Psoas muscle (tissue), 8 donors: Measurements from ENCODE around the gene SLC30A2. TPM values are rescaled to one million over a fixed set of nuclear protein-coding genes. Genes with fewer than 3 reads are reported as not detected.

Experiments used
- ATAC-seq, 4 donors: fragments of 200-7000 bp; cut with Tn5 transposase; one replicate each; pipeline ENCODE4 v1.9.1; 2020; ENCODE audit warnings: moderate library complexity in 3 of 4, mild to moderate bottlenecking in 2 of 4
- DNase-seq, 2 donors: peaks; one replicate each; pipeline ENCODE4 v3.0.0-alpha.2; 2020
- H3K27ac ChIP-seq: fragments of 200-600 bp; one replicate; pipeline ENCODE4 v1.8.0; 2022
- H3K27me3 ChIP-seq, 3 donors: fragments of 200-600 bp in 1 of 3; one replicate each; pipeline versions ENCODE4 v1.6.1 to v1.8.0; 2013 to 2022; ENCODE audit warnings: low read length in 2 of 3, mild to moderate bottlenecking in 2 of 3, moderate library complexity in 1 of 3; ENCODE audit not compliant: insufficient read depth in 3 of 3
- H3K36me3 ChIP-seq, 2 donors: fragments of 200-600 bp in 1 of 2; one replicate each; pipeline versions ENCODE4 v1.6.1 to v1.8.0; 2013 to 2022; ENCODE audit warnings: low read depth in 1 of 2, mild to moderate bottlenecking in 1 of 2, moderate library complexity in 1 of 2; ENCODE audit not compliant: insufficient read depth in 1 of 2
- H3K4me1 ChIP-seq: fragments of 200-600 bp; one replicate; pipeline ENCODE4 v1.8.0; 2022
- H3K4me3 ChIP-seq: fragments of 200-600 bp; one replicate; pipeline ENCODE4 v1.8.0; 2022; ENCODE audit warnings: mild to moderate bottlenecking
- H3K9me3 ChIP-seq: fragments of 200-600 bp; one replicate; pipeline ENCODE4 v1.8.0; 2022
- WGBS, 3 donors: extraction: QIAGEN DNeasy Blood & Tissue Kit; methylation state at CpG; one replicate each; pipeline versions ENCODE4 v1.1.6 to v1.1.7; 2013; 5-methylcytosine and 5-hydroxymethylcytosine counted together
- intact Hi-C, 2 donors: fragments of 100-400 bp; cut with DNase I; formaldehyde crosslinking; loops; one replicate each; pipeline versions ENCODE4 v1.11.0 to v1.14.2; 2022
- polyA plus RNA-seq, 3 donors: library from polyadenylated mRNA; stranded (reverse); fragments of 200-250 nt; gene quantifications; one replicate each; pipeline ENCODE4 v1.2.3, GENCODE V29; 2013
- total RNA-seq, 4 donors: library from RNA; stranded (reverse); fragmentation: NEBNext Ultra II Directional in 2 of 4; extraction: Animal tissue kit (Norgen Biotek cat#: 25700) in 2 of 4; gene quantifications; one replicate each; pipeline versions ENCODE4 v1.2.1 to v1.2.4, GENCODE V29; 2021 to 2023
- TF ChIP-seq, protein P1 (sequence below): fragments of 200-600 bp; IDR thresholded peaks from one replicate; pipeline ENCODE4 v1.8.0; 2022; ENCODE audit warnings: antibody characterized with exemption
- donor health status: healthy with polysubstance abuse.
- donor health status: DM: no; HTN: no; CAD: no; lungs with moderate emphysema.
- donor health status: Bipolar disorder and iron deficiency.
- donor health status: healthy.
- donor health status: DM: yes; HTN: yes; CAD: no.
- donor health status: DM: no; HTN: no; CAD: no.
- donor health status: DM: no; HTN: no; CAD: no.
- donor health status: DM: yes; HTN: yes; CAD: no.

Gene SLC30A2
- total and polyA plus RNA-seq, 7 donors: 0.21 to 7.8 (median 1.2) TPM

DNA sequence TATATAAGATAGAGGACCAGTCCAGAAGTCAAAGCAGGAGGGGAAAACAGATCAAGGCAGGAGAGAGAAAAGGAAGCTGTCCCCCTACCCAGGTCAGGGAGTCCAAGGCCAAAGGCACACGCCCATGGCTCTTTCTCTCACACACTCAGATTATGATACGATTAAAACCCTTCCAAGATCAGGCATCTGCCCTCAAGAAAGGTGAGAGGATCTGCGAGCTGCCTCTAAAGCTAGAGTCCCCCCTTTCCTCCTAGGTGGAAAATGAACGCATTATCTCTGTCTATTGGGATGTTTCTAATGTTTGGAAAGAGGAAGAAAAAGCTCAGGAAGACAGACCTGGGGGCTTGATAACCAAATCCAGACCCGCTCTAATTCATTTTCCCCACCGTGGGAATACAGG, 55.7 kb downstream of the SLC30A2 start:
- Histone ChIP-seq H3K9me3 (no peaks in the 10 kb centered on the region), H3K36me3 (peaks cover 4 to 10% of the 10 kb centered on the region in 2 donors), H3K4me3 (no peak overlapping the region), H3K27me3 (no peaks in the 10 kb centered on the region), H3K27ac (peak overlapping the region; percentile 76), H3K4me1 (peaks cover 62% of the 10 kb centered on the region)
- ATAC-seq (no peak), DNase-seq (no peak)
- TF ChIP-seq, protein P1, sequence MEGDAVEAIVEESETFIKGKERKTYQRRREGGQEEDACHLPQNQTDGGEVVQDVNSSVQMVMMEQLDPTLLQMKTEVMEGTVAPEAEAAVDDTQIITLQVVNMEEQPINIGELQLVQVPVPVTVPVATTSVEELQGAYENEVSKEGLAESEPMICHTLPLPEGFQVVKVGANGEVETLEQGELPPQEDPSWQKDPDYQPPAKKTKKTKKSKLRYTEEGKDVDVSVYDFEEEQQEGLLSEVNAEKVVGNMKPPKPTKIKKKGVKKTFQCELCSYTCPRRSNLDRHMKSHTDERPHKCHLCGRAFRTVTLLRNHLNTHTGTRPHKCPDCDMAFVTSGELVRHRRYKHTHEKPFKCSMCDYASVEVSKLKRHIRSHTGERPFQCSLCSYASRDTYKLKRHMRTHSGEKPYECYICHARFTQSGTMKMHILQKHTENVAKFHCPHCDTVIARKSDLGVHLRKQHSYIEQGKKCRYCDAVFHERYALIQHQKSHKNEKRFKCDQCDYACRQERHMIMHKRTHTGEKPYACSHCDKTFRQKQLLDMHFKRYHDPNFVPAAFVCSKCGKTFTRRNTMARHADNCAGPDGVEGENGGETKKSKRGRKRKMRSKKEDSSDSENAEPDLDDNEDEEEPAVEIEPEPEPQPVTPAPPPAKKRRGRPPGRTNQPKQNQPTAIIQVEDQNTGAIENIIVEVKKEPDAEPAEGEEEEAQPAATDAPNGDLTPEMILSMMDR: no peak
- intact Hi-C loops: loop anchor here in 1 of 2 donors (10.0 kb wide), 1 partner anchor 165 kb away; no protein-coding TSS in a partner anchor
- 63 to 70% (median 66%) methylated on average over 6 of the region's 6 CpGs for WGBS, 3 donors

DNA sequence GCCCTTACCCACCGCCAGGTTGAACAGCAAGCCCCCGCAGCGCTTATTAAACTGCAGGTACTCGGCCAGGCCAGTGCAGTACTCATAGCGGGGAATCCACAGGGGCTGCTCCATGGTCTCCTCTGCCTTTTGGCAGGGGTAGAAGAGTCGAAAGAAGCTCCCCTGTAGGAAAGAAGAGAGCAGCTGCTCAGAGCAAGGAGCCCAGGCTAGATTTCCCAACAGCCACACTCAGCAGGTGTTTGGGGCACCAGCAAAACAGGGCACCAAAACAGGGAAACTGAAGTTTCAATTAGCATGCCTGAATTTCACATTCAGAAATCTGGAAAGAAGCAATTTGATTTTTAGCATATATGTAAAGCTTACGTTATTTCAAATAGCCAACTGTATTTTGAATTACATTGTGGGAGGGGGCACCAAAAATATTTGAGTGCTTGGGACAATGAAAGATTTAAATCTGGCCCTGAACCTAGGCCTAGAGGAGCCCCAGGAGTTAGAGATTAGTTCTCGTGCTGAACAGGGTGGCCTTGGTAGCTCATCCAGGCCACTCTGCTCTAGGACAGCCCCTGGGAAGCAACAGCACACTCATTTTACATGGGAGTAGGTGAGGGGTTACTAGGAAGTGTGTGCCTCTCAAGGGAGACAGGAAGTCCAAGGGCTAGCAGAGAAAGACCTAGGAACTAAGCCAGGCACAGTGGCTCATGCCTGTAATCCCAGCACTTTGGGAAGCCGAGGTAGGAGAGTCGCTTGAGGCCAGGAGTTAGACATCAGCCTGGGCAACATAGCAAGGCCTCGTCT, 56.3 kb downstream of the SLC30A2 start:
- Histone ChIP-seq H3K27ac (peak overlapping the region; percentile 76), H3K4me1 (peaks cover 57% of the 10 kb centered on the region), H3K9me3 (no peaks in the 10 kb centered on the region), H3K4me3 (no peak overlapping the region), H3K36me3 (peaks cover 4 to 12% of the 10 kb centered on the region in 2 donors), H3K27me3 (no peaks in the 10 kb centered on the region)
- intact Hi-C loops: loop anchor here in 1 of 2 donors (10.0 kb wide), 1 partner anchor 165 kb away; no protein-coding TSS in a partner anchor
- ATAC-seq (peak; percentile 52 to 68 (median 62)), DNase-seq (no peak)
- TF ChIP-seq, protein P1: no peak
- 57 to 73% (median 64%) methylated on average over 11 of the region's 11 CpGs for WGBS, 3 donors

DNA sequence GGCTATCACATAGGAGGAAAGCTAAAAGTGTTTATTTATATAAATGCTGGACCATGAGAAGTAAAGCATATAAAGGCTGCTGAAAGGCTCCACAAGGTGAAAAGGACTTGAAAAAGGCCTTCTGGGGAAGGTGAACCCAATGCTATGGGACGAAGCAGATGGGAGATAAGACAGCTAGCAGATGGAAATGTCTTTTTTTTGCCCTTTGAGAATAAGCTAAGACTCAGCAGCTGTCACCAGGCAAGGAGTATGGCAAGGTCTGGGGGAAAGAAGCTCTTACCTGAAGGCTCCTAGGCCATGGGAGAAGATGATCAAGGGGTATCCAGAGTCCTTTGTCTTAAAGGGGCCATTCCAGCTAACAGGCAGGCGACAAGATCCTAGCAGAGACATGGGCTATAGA, 58.0 kb downstream of the SLC30A2 start:
- TF ChIP-seq, protein P1: no peak
- H3K4me1 ChIP-seq: peaks cover 46% of the 10 kb centered on the region
- DNase-seq (no peak), ATAC-seq (no peak)
- WGBS, 3 donors: 83 to 89% (median 87%) methylated on average over 2 of the region's 2 CpGs
- no peak overlapping the region for H3K4me3 ChIP-seq
- intact Hi-C loops: no loop called here
- peaks cover 8 to 24% of the 10 kb centered on the region in 2 donors for H3K36me3 ChIP-seq
- H3K27ac ChIP-seq: peak overlapping the region; percentile 76
- H3K27me3 ChIP-seq: no peaks in the 10 kb centered on the region
- H3K9me3 ChIP-seq: no peaks in the 10 kb centered on the region

Other genes with a start within 250 kb of the SLC30A2 start
- 100 to 1,000 TPM in 1 of 4 donors, 10 to 100 TPM in 3; 37.8 to 104 (median 56.1) TPM for gene SELENON, start 245.9 kb downstream of the SLC30A2 start, total RNA-seq
- 10 to 100 TPM; 25.3 to 39.3 (median 29.0) TPM for gene SELENON, start 245.9 kb downstream of the SLC30A2 start, polyA plus RNA-seq
- gene MTFR1L, start 226.2 kb downstream of the SLC30A2 start, total RNA-seq: 100 to 1,000 TPM in 1 of 4 donors, 10 to 100 TPM in 3; 85.2 to 112 (median 94.1) TPM
- 100 to 1,000 TPM in 2 of 3 donors, 10 to 100 TPM in 1; 99.2 to 135 (median 110) TPM for gene MTFR1L, start 226.2 kb downstream of the SLC30A2 start, polyA plus RNA-seq
- under 1 TPM in 2 of 4 donors, not detected in 2; 0.26 to 0.47 TPM for gene AUNIP, start 186.7 kb downstream of the SLC30A2 start, total RNA-seq
- gene AUNIP, start 186.7 kb downstream of the SLC30A2 start, polyA plus RNA-seq: under 1 TPM; 0.05 to 0.13 (median 0.07) TPM
- gene PAQR7, start 170.4 kb downstream of the SLC30A2 start, total RNA-seq: 1 to 10 TPM; 2.2 to 3.7 (median 2.6) TPM
- 1 to 10 TPM; 2.1 to 2.9 (median 2.2) TPM for gene PAQR7, start 170.4 kb downstream of the SLC30A2 start, polyA plus RNA-seq
- 10 to 100 TPM; 10.1 to 29.2 (median 16.6) TPM for gene STMN1, start 139.7 kb downstream of the SLC30A2 start, total RNA-seq
- gene STMN1, start 139.7 kb downstream of the SLC30A2 start, polyA plus RNA-seq: 10 to 100 TPM in 2 of 3 donors, 1 to 10 TPM in 1; 7.6 to 24.8 (median 14.3) TPM
- 10 to 100 TPM in 3 of 4 donors, 1 to 10 TPM in 1; 5.5 to 15.8 (median 13.3) TPM for gene PAFAH2, start 48.1 kb downstream of the SLC30A2 start, total RNA-seq
- gene PAFAH2, start 48.1 kb downstream of the SLC30A2 start, polyA plus RNA-seq: 10 to 100 TPM in 1 of 3 donors, 1 to 10 TPM in 2; 5.1 to 30.1 (median 8.8) TPM
- gene EXTL1, start 24.3 kb downstream of the SLC30A2 start, total RNA-seq: 1 to 10 TPM in 3 of 4 donors, under 1 TPM in 1; 0.39 to 4.6 (median 2.1) TPM
- gene EXTL1, start 24.3 kb downstream of the SLC30A2 start, polyA plus RNA-seq: 1 to 10 TPM in 1 of 3 donors, under 1 TPM in 2; 0.61 to 1.1 (median 0.90) TPM
- gene TRIM63, start 21.5 kb upstream of the SLC30A2 start, total RNA-seq: 1,000 to 10,000 TPM in 1 of 4 donors, 100 to 1,000 TPM in 2, 10 to 100 TPM in 1; 74.2 to 2,937 (median 350) TPM
- 1,000 to 10,000 TPM in 2 of 3 donors, 100 to 1,000 TPM in 1; 369 to 2,799 (median 1,951) TPM for gene TRIM63, start 21.5 kb upstream of the SLC30A2 start, polyA plus RNA-seq
- 1 to 10 TPM; 3.1 to 7.0 (median 5.3) TPM for gene PDIK1L, start 65.7 kb upstream of the SLC30A2 start, total RNA-seq
- 1 to 10 TPM; 1.4 to 5.8 (median 2.4) TPM for gene PDIK1L, start 65.7 kb upstream of the SLC30A2 start, polyA plus RNA-seq
- gene FAM110D, start 113.0 kb upstream of the SLC30A2 start, total RNA-seq: 1 to 10 TPM; 1.2 to 2.9 (median 1.3) TPM
- gene FAM110D, start 113.0 kb upstream of the SLC30A2 start, polyA plus RNA-seq: 1 to 10 TPM; 1.4 to 1.7 (median 1.7) TPM
- not detected for gene C1orf232, start 122.8 kb upstream of the SLC30A2 start, total RNA-seq
- gene C1orf232, start 122.8 kb upstream of the SLC30A2 start, polyA plus RNA-seq: not detected
- 100 to 1,000 TPM in 1 of 4 donors, 10 to 100 TPM in 3; 75.2 to 116 (median 78.3) TPM for gene ZNF593, start 123.8 kb upstream of the SLC30A2 start, total RNA-seq
- 100 to 1,000 TPM in 2 of 3 donors, 10 to 100 TPM in 1; 65.7 to 236 (median 162) TPM for gene ZNF593, start 123.8 kb upstream of the SLC30A2 start, polyA plus RNA-seq
- gene ZNF593OS, start 125.7 kb upstream of the SLC30A2 start, total RNA-seq: 1 to 10 TPM; 1.6 to 4.2 (median 2.9) TPM
- gene ZNF593OS, start 125.7 kb upstream of the SLC30A2 start, polyA plus RNA-seq: under 1 TPM; 0.16 to 0.70 (median 0.44) TPM
- gene CNKSR1, start 131.4 kb upstream of the SLC30A2 start, total RNA-seq: 10 to 100 TPM; 54.8 to 90.4 (median 73.0) TPM
- gene CNKSR1, start 131.4 kb upstream of the SLC30A2 start, polyA plus RNA-seq: 10 to 100 TPM; 11.0 to 45.3 (median 24.5) TPM
- gene CATSPER4, start 144.5 kb upstream of the SLC30A2 start, total RNA-seq: under 1 TPM in 1 of 4 donors, not detected in 3; 0.24 TPM
- gene CATSPER4, start 144.5 kb upstream of the SLC30A2 start, polyA plus RNA-seq: under 1 TPM in 1 of 3 donors, not detected in 2; 0.01 TPM
- 10 to 100 TPM; 16.0 to 52.5 (median 41.1) TPM for gene CEP85, start 188.1 kb upstream of the SLC30A2 start, total RNA-seq
- gene CEP85, start 188.1 kb upstream of the SLC30A2 start, polyA plus RNA-seq: 10 to 100 TPM; 14.8 to 24.2 (median 18.0) TPM
- 10 to 100 TPM; 21.4 to 30.6 (median 22.6) TPM for gene SH3BGRL3, start 234.0 kb upstream of the SLC30A2 start, total RNA-seq
- gene SH3BGRL3, start 234.0 kb upstream of the SLC30A2 start, polyA plus RNA-seq: 10 to 100 TPM; 10.9 to 78.1 (median 18.2) TPM